Suprapubic skin (tissue), 4 donors: ENCODE data around the gene R3HDM4.

Source experiments
- CTCF ChIP-seq, 2 donors: fragments of 200-600 bp in 1 of 2; fragments of 450-650 bp in 1 of 2; sonication (generic) in 1 of 2; IDR thresholded peaks; one replicate each; pipeline ENCODE4 v1.5.1; 2016 to 2019; ENCODE audit warnings: antibody characterized with exemption in 2 of 2, mild to moderate bottlenecking in 1 of 2, moderate library complexity in 1 of 2
- EP300 ChIP-seq: sonication (generic); formaldehyde crosslinking; IDR thresholded peaks from one replicate; pipeline ENCODE4 v1.6.1; 2017; ENCODE audit warnings: antibody characterized with exemption
- POLR2AphosphoS5 ChIP-seq, 3 donors: sonication (generic); formaldehyde crosslinking; IDR thresholded peaks; one replicate each; pipeline ENCODE4 v1.6.1; 2017; ENCODE audit warnings: antibody characterized with exemption in 3 of 3

- TF ChIP-seq CTCF (IDR thresholded peaks at IDR 0.05) (no peak), POLR2AphosphoS5 (IDR thresholded peaks at IDR 0.05) (no peak), EP300 (no peak)
Observed at GRCh38 chr19:913080-913748, at the start of gene R3HDM4.
